Testis (tissue), 3 donors: ENCODE data around the gene C2CD4D. TPM values are rescaled to one million over a fixed set of nuclear protein-coding genes. Genes with fewer than 3 reads are reported as not detected.
A peak's percentile ranks its signal among the peaks of the same experiment; 100 is the strongest.

Source experiments
- DNase-seq: peaks from one replicate; pipeline ENCODE4 v3.0.0-alpha.2; 2019
- H3K27ac ChIP-seq, 2 donors: fragments of 200-600 bp; sonication (generic); one replicate each; pipeline ENCODE4 v1.5.1; 2019
- H3K27me3 ChIP-seq: fragments of 200-600 bp; sonication (generic); one replicate; pipeline ENCODE4 v1.5.1; 2019
- H3K36me3 ChIP-seq: fragments of 200-600 bp; sonication (generic); one replicate; pipeline ENCODE4 v1.5.1; 2017; ENCODE audit warnings: low read depth; ENCODE audit errors: missing control alignments
- H3K4me1 ChIP-seq: fragments of 200-600 bp; sonication (generic); one replicate; pipeline ENCODE4 v1.5.1; 2019
- H3K4me3 ChIP-seq, 2 donors: fragments of 200-600 bp; sonication (generic); one replicate each; pipeline ENCODE4 v1.5.1; 2017 to 2019
- H3K9me3 ChIP-seq: fragments of 200-600 bp; sonication (generic); one replicate; pipeline ENCODE4 v1.5.1; 2017
- CTCF ChIP-seq, 3 experiments: fragments of 450-650 bp in 2 of 3; fragments of 200-600 bp in 1 of 3; sonication (generic) in 1 of 3; IDR thresholded peaks; one replicate each; pipeline ENCODE4 v1.5.1; 2016 to 2019; ENCODE audit warnings: antibody characterized with exemption in 3 of 3, mild to moderate bottlenecking in 2 of 3, moderate library complexity in 1 of 3
- POLR2A ChIP-seq: fragments of 450-650 bp; IDR thresholded peaks from one replicate; pipeline ENCODE4 v1.6.1; 2017; ENCODE audit warnings: antibody characterized with exemption, mild to moderate bottlenecking, moderate library complexity
- WGBS, 2 donors: methylation state at CpG; one replicate each; pipeline ENCODE4 v1.1.5; 2018; 5-methylcytosine and 5-hydroxymethylcytosine counted together
- intact Hi-C: fragments of 100-400 bp; cut with DNase I; formaldehyde crosslinking; loops from one replicate; pipeline ENCODE4 v1.15.1; 2023; ENCODE audit warnings: low total_unique reads
- polyA plus RNA-seq: library from polyadenylated mRNA; stranded (reverse); fragments of 350-450 nt; fragmentation: Illumina TruSeq; extraction: RNeasy Lipid Tissue Mini Kit (QIAGEN cat#74804); gene quantifications from one replicate; pipeline ENCODE4 v1.2.3, GENCODE V29; 2014; ENCODE audit warnings: low read depth, low replicate concordance; ENCODE audit not compliant: insufficient read depth
- total RNA-seq, 2 donors: library from RNA; depleted of rRNA; stranded (reverse); fragments of >200 nt; gene quantifications; one replicate each; pipeline ENCODE4 v1.2.3, GENCODE V29; 2016

Gene C2CD4D
- total and polyA plus RNA-seq, 3 donors from 2014 or later, result 0.29 to 2.0 (median 1.4) TPM

- Histone ChIP-seq H3K27me3 (no peaks in the 10 kb centered on the region), H3K36me3 (no peaks in the 10 kb centered on the region), H3K4me3 (no peak overlapping the region), H3K27ac (no peak overlapping the region), H3K9me3 (no peaks in the 10 kb centered on the region), H3K4me1 (no peaks in the 10 kb centered on the region)
- intact Hi-C loops, result no loop called here
- no peak for DNase-seq
- TF ChIP-seq POLR2A (no peak), CTCF (IDR thresholded peaks at IDR 0.05) (no peak)
Measured at GRCh38 chr1:151849871-151850270, 10.3 kb upstream of the C2CD4D start.

- intact Hi-C loops, result no loop called here
- TF ChIP-seq CTCF (IDR thresholded peaks at IDR 0.05) (no peak), POLR2A (no peak)
- 74 to 84% methylated on average over 3 of the region's 3 CpGs for WGBS, 2 donors
- Histone ChIP-seq H3K4me1 (no peaks in the 10 kb centered on the region), H3K4me3 (no peak overlapping the region), H3K36me3 (no peaks in the 10 kb centered on the region), H3K9me3 (no peaks in the 10 kb centered on the region), H3K27ac (no peak overlapping the region), H3K27me3 (no peaks in the 10 kb centered on the region)
- no peak for DNase-seq
Measured at GRCh38 chr1:151849126-151849525, 9.5 kb upstream of the C2CD4D start.

- Histone ChIP-seq H3K9me3 (no peaks in the 10 kb centered on the region), H3K4me3 (no peak overlapping the region), H3K36me3 (no peaks in the 10 kb centered on the region), H3K27ac (no peak overlapping the region), H3K27me3 (no peaks in the 10 kb centered on the region), H3K4me1 (no peaks in the 10 kb centered on the region)
- 64 to 78% methylated on average over 7 to 11 of the region's 11 CpGs for WGBS, 2 donors
- peak; percentile 4 for DNase-seq
- intact Hi-C loops, result no loop called here
- TF ChIP-seq CTCF (IDR thresholded peaks at IDR 0.05) (no peak), POLR2A (no peak)
Measured at GRCh38 chr1:151847867-151848596, 8.4 kb upstream of the C2CD4D start.

- WGBS, 2 donors, result 83 to 84% methylated on average over 8 of the region's 8 CpGs
- no peaks in the 10 kb centered on the region for H3K36me3 ChIP-seq
- no peak overlapping the region for H3K27ac ChIP-seq
- no peak for TF ChIP-seq CTCF (IDR thresholded peaks at IDR 0.05)
- TF ChIP-seq POLR2A, result no peak
- DNase-seq, result peak; percentile 2
- H3K4me1 ChIP-seq, result no peaks in the 10 kb centered on the region
- no peaks in the 10 kb centered on the region for H3K9me3 ChIP-seq
- H3K4me3 ChIP-seq, result no peak overlapping the region
- intact Hi-C loops, result no loop called here
- no peaks in the 10 kb centered on the region for H3K27me3 ChIP-seq
Measured at GRCh38 chr1:151846686-151847237, 7.1 kb upstream of the C2CD4D start.
